NCI-H2196 treated with DMSO at 0.1 percent for 48 hours (cell line): ENCODE results near the gene ANO7.

Source experiments
- DNase-seq: peaks from one replicate; lab custom pipeline; 2025; ENCODE audit not compliant: unreplicated experiment; lab: John Stamatoyannopoulos, UW

Gene ANO7

DNA sequence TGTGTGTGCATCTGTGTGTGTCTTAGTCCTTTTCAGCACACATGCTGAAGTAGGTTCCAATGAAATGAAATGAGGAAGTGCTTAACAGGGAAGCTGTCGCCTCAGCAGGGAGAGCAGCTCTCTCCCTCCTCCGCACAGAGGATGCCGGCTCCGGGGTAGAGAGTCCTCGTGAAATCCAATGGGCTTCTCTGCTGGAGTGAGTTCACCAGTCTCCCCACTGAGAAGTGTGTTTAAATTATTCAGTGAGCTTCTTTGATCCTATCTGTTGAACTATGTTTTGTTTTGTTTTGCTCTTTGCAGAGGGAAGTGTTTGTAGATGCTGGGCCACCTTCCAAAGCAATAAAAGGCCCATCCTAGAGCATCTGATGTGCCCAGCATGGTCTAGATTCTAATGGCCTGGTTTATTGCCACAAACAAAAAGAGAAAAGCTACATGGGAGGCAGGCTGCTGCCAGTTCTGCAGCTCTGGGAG, 31.5 kb upstream of the ANO7 start:
- DNase-seq: peak; percentile 54

- no peak for DNase-seq
These were observed 30.5 kb upstream of the ANO7 start for GRCh38 chr2:241157841-241158545.

DNA sequence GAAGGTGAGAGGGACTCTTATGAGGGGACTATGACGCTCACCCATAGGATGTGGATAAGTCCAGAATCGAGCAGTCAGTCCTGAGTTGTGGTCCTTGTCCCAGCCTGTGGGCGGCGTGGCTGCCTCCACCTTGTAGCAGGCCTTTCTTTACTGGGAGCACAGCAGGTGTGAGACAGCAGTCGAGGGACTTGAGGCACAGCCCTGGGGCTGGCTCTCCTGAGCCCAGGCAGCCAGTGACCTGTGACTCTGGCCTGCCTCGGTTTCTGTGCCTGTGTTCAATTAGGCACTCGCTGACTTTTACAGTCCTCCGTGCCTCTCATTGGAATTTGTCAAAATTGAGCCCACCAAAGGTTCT, 30.0 kb upstream of the ANO7 start:
- no peak for DNase-seq

GRCh38 chr2:241159116-241159515, 29.4 kb upstream of the ANO7 start:
- DNase-seq: no peak

DNA sequence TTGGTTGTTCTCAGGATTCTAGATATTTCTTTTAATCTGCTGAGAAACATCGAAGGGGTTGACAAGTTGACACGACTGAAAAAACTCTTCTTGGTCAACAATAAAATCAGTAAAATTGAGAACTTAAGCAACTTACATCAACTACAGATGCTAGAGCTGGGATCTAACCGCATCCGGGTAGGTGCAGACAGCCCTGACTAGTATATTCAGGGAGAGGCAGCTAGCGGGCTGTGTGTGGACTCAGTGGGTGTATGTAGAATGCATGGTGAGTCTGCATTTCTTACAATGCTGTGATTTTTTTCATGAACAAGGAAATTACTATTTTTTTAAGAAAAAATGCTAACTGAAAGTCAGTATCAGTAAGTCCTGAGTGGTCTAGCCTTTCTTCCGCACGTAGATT, 28.2 kb upstream of the ANO7 start:
- no peak for DNase-seq

GRCh38 chr2:241161646-241162281, 26.7 kb upstream of the ANO7 start:
- peak; percentile 68 for DNase-seq

DNA sequence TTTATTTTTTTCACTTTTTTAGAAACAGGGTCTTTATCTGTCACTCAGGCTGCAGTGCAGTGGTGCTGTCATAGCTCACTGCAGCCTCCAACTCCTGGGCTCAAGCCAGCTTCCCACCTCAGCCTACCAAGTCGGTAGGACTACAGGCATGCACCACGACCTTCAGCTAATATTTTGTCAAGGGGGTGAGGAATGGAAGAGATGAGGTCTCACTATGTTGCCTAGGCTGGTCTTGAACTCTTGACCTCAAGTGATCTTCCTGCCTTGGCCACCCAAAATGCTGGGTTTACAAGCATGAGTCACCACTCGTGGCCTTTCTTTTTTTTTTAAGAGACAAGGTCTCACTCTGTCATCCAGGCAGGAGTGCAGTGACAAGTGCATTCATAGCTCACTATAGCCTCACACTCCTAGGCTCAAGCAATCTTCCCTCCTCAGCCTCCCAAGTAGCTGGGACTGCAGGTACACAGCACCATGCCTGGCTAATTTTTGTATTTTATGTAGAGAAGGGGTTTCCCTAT, 24.8 kb upstream of the ANO7 start:
- DNase-seq: no peak

GRCh38 chr2:241168366-241168765, 20.1 kb upstream of the ANO7 start:
- DNase-seq: no peak

GRCh38 chr2:241173557-241173956, 14.9 kb upstream of the ANO7 start:
- no peak for DNase-seq

GRCh38 chr2:241177526-241178334, 10.7 kb upstream of the ANO7 start:
- DNase-seq: no peak

DNA sequence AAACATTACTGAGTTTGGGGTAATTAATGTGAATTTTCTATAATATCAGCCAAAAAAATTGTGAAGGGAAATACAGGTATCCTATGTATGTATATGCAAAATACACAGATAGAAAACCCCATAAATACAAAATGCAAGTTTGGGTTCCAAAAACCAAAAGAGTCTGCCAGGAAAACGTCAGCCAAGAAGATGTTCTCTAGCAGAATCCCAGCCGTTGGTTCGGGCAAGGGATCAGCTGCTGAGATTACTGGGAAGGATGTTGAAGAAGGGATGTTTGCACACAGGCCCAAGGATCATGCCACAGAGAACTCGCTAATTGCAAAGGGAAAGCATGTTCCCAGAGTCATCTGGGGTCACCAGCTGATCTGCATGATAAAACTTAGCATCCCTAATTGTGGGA, 9.5 kb upstream of the ANO7 start:
- no peak for DNase-seq

DNA sequence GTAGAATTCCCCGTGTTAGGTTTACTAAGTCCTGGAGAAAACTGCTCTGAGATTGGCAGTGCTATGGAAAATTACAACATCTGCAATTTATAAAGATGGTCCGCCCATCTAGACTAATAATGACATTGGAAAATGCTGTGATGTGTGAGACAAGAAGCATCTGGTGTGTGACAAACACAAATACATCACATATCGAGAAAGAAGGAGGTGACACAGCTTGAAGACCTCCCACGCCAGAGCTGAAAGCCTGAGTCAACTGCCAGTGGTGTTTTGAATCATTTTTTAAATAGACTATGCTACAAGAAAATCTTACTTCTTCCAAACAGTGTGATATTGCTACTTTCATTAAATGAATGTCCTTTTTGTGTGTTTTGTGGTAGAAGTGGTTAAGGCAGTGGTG, 8.6 kb upstream of the ANO7 start:
- no peak for DNase-seq

GRCh38 chr2:241180495-241180894, 8.0 kb upstream of the ANO7 start:
- no peak for DNase-seq

- DNase-seq: no peak
These were observed 6.4 kb upstream of the ANO7 start for GRCh38 chr2:241182126-241182525.

DNA sequence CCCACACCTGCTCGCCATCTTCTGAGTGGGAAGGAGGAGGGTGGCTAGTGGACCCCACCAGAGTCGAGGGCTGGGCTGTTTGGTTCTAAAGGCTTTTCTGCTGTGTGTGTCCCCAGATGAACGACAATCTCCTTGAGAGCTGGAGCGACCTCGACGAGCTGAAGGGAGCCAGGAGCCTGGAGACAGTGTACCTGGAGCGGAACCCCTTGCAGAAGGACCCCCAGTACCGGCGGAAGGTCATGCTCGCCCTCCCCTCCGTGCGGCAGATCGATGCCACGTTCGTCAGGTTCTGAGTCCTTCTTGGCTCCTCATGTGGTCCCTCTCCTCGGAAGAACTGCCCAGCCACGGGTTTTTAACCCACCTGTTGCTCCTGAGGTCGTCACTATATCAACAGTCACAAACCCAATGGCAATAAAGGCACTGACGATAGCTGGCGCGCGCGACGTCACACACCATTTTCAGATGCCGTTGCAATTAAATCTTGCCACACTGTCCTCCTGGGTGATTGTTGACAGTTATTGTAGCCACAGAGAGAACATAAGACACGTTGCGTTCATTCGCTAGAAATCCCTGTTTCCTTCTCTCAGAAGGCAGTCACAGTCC, 5.8 kb upstream of the ANO7 start:
- no peak for DNase-seq

DNA sequence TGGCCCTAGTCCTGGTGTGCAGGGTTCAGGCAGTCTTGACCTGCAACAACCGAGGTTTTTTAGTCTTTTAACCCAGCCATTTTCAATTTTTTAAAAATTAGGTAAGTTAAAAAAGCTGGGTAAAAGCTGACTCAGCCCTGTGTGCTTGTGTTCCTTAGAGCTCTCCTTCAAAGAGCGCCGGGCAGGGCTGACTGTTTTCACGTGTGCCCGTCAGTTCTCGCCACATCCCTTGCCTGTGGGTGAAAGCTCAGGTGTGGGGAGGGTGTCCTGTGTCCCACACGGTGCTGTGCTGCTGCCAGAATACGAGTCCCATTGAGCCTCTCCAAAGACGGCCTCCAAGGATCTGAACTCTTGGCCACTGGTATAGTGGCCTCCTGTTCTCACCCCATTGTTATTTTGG, 5.3 kb upstream of the ANO7 start:
- no peak for DNase-seq

GRCh38 chr2:241184901-241185300, 3.6 kb upstream of the ANO7 start:
- DNase-seq: no peak

- DNase-seq: no peak
These were observed 2.5 kb upstream of the ANO7 start for GRCh38 chr2:241185961-241186360.

DNA sequence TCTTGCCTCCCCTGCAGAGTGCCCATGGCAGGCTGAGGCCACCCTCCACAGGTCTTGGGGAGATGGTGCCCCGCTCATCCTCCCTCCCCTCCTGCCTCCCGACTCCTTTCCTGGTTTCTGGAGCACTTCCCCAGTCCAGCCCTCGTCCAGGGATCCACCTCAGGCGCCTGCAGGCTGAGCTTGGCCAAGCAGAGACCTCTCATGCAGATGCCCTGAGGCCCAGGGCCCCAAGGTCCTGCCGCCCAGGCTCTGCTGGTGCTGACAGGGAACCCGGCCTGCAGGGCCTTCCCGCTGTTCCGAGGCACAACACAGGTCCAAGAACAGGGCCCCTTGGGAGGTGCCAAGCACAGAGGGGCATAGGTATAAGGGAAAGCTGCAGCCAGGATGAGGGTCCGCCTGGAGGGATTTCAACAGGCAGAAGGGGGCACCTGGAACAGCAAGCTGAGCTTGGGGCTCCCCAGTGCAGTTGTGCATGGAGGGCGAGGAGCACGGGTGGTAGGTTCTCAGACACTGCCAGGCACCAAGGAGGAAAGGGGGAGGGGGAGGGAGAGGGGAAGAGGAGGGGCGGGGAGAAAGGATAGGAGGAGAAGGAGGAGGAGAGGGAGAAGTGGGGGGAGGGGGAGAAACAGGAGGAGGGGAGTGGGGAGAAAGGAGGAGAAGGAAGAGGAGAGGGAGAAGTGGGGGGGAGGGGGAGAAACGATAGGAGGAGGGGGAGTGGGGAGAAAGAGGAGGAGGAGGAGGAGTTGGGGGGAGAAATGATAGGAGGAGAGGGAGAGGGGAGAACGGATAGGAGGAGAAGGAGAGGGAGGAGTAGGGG, 1.2 kb upstream of the ANO7 start:
- no peak for DNase-seq

GRCh38 chr2:241187918-241188234, 601 bp upstream of the ANO7 start:
- no peak for DNase-seq
